Renal pelvis (tissue), 4 donors: Measurements from ENCODE around the gene FUS. TPM values are rescaled to one million over a fixed set of nuclear protein-coding genes. Genes with fewer than 3 reads are reported as not detected.
"Not testable (repeated sequence)": the region's sequence is repeated elsewhere in the genome, so short reads cannot be mapped to it uniquely, and the experiment has no call there.

Experiments
- DNase-seq: peaks from one replicate; pipeline ENCODE4 v3.0.0-alpha.2; 2013
- polyA plus RNA-seq, 3 donors: library from polyadenylated mRNA; unstranded; fragments of 120-200 nt; gene quantifications; one replicate each; pipeline ENCODE4 v1.2.1, GENCODE V29; 2013; ENCODE audit not compliant: insufficient read length in 3 of 3

FUS gene
- polyA plus RNA-seq, 3 donors = 689 to 914 (median 729) TPM

DNA sequence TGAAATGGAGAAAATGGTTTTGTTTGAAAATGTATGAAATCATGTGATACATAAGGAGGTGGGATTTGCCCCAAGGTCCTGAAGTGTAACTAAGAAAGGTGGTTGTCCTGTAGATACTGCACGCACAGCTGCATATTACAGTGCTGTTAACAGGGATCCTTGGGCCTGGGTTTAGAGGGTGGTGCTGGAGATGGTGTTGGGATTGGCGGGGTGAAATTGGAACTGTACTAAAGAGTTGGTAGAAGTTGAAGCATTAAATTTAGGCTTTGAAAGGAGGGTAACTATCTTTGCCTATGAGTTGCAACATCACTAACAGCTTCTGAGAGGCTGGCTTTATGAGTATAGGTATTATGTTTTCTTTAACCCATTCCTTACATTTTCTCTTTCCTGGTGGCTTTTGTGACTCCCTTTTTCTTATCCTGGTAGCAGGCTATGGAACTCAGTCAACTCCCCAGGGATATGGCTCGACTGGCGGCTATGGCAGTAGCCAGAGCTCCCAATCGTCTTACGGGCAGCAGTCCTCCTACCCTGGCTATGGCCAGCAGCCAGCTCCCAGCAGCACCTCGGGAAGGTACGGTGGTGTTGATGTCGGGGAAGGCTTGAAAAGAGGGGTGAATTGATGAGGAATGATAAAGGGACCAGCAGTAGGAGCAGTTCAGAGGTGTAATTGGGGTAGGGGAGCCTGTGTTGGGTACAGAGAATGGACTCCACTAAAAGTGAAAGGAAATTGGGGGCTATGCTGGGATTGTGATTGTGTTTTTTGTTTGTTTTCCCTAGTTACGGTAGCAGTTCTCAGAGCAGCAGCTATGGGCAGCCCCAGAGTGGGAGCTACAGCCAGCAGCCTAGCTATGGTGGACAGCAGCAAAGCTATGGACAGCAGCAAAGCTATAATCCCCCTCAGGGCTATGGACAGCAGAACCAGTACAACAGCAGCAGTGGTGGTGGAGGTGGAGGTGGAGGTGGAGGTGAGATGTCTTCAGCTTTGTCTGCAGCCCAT lies 3.8 kb downstream of the FUS start:
- DNase-seq = no peak

DNA sequence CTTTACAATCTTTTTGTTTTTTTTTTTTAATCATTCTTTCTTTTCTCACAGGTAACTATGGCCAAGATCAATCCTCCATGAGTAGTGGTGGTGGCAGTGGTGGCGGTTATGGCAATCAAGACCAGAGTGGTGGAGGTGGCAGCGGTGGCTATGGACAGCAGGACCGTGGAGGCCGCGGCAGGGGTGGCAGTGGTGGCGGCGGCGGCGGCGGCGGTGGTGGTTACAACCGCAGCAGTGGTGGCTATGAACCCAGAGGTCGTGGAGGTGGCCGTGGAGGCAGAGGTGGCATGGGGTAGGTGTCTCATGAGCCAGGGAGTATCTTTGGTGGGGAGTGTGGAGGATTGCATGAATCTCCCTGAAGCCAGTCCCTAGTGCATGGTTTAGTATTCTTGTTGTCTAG lies 4.9 kb downstream of the FUS start:
- DNase-seq = no peak

DNA sequence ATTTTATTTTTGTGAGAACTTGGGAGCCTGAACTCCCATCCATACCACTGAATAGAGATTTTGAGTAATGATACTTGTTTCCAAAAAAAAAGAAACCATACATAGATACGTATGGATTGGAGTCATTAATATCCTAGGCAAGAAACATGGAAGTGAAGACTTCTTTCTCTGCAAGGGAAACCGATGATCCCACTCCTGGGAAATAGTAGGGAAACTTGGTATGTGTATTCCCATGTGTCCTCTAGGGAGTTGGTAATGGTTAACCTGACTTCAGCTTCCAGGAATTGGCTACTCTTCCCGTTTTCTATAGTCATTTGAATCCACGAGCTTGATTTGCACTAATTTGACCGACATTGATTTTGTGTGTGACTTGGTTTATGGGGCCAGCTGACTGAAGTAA lies 5.4 kb downstream of the FUS start:
- DNase-seq = no peak

DNA sequence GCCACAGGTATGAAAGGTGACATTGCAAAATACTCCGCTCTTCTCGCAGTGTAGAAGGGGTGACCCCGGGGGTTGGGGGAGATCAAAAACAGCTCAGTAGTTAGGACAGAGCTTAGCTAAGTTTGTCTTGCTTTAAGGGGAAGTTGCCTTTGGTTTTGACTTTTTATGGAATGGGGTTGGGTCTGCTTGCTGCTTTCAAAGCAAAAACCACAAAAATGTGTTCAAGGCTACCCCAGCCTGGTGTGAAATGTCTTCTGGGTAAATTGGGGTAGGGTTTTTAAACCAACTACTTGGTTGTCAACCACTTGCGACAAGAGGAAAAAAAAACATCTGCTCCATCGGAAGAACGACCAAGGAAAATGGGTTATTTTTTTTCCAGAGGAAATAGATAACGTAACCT lies 6.2 kb downstream of the FUS start:
- DNase-seq = no peak

DNA sequence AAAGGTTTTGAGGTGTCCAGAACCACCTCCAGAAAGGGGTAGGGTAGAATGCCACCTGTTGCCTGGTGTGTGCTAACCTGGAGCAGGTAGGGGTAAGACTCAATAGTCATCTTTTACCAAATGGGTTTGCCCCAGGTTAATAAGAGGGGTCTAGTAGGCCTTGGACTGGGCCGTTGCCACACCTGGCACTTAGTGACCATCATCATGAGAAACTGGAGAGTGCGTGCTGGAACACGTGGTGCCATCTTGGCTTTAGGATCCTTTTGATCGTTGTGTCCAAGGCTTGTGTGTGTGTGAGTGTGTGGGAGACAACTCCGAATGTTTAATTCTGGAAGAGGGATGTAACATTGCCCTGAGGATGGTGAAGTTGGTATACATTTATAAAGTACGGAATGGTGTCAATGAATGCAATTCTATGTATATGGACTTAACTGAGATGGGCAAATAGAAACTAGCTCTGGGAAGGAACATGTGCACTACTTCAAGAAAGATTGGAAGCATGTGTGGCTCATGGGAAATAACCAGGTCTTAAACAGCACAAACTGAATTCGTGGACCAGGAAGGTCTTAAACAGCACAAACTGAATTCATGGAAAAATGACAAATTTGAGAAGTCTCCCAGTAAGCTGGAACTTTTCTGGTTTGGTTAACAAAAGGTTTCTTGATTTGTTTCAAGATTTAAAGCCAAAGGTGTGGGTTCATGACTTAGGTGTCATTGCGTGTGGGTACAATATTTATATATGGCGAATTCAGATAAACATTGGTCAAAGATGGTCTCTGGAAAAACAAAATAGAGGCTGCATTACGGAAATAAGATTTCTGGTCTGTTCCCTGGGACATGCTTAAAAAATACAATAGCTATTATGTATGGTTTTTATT lies 7.2 kb downstream of the FUS start:
- no peak for DNase-seq

DNA sequence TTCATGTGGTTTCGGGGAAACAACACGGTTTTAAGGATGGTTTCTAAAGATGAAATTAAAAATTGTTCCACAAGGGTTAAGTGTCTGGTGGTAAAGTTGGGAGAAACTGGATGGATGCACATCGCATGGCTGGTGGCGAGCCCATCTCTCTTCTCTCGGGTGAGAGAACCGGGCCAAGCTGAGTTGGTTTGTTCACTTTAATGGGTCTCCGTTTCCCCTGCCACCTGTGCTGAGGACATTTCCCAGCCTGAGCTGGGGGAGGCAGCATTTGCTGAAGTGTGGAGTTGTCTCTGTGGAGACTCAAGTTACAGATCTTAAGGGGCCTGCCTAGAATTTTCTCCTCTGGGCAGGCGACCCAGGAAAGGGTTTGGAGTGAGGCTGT lies 7.9 kb downstream of the FUS start:
- no peak for DNase-seq

DNA sequence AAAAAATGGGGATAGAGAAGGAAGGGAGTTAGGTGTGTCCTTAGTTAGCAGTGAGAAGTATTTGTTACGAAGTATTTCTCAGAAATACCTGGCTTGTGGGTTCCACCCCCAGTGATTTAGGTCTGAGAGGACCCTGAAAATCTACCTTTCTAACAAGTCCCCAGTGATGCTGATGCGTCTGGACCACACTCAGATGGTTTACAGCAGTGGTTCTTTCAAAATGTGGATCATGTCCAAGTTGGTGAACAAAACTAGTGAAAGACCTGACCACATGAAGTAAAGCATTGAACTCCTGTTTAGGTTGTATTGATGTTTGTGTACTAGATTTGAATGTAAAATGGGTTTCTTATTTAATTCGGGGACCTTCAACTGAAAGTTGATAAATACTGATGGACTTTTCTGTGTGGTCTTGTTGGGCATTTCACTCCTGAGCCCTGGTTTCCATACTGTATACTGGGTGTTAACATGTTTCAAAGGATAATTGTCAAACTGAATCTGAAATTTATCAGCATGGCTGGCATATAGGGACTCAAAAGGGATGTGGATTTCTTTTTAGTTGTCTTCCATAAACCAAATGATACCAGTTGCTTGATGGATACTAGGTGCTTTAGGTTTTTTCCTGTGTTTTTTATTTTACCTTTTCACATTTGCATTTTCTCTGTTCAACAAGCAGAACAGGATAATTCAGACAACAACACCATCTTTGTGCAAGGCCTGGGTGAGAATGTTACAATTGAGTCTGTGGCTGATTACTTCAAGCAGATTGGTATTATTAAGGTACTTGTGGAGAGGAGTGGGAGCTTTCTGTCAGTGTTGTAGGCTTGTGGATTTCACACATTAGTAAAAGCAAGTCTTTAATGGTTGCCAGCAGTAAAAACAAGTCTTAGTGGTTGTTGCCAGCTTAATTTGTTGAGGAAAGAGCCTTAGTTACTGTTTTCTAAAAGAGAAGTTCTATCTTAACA lies 8.8 kb downstream of the FUS start:
- no peak for DNase-seq

DNA sequence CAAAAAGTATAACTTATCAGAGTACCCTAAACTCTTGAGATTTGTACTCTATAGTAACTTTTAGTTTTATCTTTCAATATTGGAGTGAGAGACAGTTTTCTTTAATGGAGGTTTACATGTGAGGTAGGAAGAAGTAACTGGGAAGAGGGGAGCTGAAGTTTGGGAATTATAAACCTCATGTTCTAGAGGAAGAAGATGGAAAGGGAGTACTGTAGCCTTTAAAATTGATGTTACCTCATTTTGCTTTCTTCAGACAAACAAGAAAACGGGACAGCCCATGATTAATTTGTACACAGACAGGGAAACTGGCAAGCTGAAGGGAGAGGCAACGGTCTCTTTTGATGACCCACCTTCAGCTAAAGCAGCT lies 9.5 kb downstream of the FUS start:
- no peak for DNase-seq

DNA sequence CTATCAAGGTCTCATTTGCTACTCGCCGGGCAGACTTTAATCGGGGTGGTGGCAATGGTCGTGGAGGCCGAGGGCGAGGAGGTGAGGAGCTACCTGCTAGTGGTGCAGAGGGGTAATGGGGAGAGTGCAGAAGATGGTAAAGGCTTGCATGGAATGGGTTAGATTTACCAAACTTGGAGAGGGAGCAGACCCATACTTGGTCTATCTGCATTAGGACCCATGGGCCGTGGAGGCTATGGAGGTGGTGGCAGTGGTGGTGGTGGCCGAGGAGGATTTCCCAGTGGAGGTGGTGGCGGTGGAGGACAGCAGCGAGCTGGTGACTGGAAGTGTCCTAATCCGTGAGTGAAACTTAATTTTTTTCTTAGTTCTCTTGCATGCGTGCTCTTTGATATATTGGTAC lies 10.1 kb downstream of the FUS start:
- no peak for DNase-seq

DNA sequence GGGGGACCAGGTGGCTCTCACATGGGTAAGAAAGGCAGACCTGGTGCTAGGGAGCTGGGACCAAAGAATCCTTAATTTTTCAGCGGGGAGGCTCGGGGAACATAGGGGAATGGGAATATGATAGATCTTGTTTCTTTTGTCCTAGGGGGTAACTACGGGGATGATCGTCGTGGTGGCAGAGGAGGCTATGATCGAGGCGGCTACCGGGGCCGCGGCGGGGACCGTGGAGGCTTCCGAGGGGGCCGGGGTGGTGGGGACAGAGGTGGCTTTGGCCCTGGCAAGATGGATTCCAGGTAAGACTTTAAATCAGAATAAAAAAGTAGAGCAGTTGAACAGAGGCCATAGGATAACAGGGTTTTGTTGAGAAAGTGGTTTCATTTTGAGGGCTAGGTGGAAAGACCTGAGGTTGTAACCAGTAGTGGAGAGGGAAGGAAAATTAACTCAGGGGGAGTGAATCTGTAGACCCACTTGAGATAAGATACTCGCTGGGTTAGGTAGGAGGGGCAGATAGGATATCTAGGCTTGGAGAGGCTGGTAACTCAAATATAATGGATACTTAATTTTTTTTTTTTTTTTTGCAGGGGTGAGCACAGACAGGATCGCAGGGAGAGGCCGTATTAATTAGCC lies 11.0 kb downstream of the FUS start:
- no peak for DNase-seq

DNA sequence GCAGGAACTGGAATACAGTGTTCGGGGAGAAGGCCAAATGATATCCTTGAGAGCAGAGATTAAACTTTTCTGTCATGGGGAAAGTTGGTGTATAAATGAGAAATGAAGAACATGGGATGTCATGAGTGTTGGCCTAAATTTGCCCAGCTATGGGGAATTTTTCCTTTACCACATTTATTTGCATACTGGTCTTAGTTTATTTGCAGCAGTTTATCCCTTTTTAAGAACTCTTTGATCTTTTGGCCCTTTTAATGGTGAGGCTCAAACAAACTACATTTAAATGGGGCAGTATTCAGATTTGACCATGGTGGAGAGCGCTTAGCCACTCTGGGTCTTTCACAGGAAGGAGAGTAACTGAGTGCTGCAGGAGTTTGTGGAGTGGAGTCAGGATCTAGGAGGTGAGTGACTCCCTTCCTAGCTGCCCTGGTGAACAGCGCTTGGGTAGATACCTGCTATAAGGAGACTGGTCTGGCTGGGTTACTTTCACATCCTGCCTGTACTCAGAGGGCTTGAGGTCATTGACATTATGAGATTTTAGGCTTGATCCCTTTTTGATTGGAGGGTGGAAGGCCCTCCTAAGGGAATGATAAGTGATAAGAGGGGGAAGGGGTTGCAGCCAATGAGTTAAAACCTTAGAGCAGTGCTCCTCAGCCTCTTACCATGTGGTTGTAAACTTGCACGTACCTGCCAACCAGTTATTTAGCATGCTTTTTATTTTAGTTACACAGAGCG lies 11.9 kb downstream of the FUS start:
- no peak for DNase-seq

DNA sequence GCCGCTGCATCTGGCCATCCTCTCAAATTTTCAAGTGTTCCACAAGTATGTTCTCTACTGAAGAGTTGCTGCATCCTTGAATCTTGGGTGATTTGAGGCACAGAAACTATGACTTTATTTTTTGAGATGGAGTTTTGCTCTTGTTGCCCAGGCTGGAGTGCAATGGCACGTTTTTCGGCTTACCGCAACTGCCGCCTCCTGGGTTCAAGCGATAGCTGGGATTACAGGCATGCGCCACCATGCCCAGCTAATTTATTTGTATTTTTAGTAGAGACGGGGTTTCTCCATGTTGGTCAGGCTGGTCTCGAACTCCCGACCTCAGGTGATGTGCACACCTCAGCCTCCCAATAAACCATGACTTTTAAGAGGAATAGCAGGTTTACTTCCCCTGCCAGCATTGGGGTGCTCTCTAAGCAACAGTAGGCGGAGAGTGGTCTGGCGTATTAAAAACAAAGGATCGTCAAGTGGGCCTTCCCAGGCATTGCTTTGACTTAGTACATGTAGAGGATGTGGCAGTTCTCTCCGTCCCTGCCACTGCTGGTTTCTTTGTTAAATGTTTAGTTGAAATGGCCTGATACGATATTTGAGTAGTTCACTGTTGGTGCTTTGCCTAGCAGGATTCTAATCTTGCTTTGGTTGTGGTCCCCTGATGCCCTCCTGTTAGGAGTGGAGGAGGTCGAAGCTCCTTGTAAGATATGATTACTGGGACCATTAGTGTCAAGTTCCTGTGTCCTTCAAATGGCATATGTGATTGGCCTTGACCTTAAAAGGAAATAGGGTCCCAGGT lies 13.1 kb downstream of the FUS start:
- no peak for DNase-seq

DNA sequence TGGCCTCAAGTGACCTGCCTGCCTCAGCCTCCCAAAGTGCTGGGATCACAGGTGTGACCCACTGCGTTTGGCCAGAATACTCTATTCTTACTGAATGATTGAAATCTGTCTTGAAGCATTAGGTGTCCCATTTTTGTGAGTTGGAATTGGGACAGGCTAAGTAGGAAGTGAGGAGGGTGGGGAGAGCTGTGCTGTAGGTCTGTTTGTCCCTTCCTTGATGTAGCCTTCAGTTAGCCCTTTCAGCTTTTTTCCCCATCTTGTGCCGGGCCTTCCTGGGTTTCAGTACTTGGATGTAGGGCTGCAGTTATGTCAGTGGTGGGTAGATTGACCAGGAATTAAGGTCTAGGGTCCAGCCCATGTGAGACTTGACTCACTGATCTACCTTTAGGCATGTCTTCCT lies 13.9 kb downstream of the FUS start:
- DNase-seq = no peak

DNA sequence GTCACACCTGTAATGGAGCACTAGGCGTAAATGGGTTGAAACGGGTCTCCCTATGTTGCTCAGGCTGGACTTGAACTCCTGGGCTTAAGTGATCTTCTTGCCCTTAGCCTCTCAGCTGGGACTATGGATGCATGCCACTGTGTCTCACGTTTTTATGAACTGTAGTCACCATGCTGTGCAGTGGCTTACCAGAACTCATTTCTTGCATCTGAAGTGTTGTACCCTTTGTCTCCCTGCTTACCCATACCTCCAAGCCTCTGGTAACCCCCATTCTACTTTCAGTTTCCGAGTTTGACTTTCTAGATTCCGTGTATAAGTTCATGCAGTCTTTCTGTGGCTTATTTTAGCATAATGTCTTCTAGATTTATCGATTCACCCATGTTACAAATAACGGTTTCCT lies 15.0 kb downstream of the FUS start:
- DNase-seq = no peak

DNA sequence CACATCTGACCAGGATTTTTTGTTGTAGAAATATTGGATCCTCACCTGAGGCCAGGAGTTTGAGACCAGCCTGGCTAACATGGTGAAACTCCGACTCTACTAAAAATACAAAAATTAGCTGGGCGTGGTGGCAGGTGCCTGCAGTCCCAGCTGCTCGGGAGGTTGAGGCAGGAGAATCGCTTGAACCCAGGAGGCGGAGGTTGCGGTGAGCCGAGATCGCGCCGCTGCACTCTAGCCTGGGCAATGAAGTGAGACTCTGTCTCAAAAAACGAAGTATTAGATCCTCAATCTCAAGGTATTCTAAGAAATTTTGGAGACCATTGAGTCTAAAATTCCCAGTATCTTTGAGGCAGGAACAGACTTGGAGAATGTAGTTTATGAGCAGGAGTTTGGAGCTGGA lies 15.9 kb downstream of the FUS start:
- not testable (repeated sequence) for DNase-seq

DNA sequence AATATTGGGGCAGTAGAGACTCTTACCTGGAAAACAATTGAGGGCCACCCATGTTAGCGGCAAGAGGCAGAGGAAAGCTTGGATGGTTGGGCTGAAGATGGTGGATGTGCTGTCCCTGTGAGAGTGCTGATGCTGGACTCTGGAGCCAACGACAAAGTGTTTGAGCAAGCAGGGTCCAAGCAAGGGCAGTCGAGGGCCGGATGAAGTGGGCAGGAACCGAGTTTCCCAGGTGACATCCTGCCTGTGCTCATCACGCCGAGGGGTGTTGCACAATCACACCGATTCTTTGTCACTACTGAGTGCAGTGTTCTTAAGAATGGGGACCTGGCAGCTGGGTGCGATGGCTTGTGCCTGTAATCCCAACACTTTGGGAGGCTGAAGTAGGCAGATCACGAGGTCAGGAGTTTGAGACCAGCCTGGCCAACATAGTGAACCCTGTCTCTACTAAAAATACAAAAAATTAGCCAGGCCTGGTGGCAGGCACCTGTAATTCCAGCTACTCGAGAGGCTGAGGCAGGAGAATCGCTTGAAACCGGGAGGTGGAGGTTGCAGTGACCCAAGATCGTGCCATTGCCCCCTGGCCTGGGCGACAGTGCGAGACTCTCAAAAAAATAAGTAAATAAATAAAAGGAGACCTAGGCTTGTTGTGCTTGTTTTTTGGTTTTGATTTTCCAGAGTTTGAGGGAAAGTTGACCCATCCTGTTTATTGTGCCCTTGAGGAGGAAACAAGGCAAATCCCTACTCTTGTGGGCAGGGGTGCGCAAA lies 16.6 kb downstream of the FUS start:
- no peak for DNase-seq

DNA sequence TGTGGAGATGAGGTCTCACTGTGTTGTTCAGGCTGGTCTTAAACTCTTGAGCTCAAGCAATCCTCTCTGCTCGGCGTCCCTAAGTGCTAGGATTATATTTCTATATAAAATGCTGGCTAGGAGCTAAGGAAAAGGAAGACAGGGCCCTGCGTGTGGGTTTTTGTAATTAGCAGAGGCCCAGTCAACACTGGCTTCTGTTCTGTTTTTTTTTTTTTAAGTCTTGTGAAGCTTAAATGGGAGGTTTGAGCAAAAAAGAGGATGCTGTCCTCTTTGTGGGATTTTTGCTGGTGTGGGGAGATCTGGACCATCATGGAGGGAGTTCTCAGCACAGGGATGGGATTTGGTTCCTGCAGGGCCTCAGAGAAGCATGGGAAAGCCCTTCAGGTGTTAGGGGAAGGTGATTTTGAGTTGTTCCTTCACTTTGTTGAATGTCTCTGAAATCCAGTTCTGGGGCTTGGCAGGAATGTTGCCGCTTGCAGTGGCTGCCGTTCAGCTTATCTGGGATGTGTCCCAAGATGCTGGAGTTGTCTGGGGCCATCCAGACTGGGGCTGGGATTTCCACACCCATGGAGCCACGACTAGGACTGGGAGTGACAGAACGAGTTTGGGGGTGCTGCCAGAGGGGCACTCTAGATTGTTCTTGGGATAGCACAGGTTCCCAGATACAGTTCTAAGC lies 18.4 kb downstream of the FUS start:
- no peak for DNase-seq

DNA sequence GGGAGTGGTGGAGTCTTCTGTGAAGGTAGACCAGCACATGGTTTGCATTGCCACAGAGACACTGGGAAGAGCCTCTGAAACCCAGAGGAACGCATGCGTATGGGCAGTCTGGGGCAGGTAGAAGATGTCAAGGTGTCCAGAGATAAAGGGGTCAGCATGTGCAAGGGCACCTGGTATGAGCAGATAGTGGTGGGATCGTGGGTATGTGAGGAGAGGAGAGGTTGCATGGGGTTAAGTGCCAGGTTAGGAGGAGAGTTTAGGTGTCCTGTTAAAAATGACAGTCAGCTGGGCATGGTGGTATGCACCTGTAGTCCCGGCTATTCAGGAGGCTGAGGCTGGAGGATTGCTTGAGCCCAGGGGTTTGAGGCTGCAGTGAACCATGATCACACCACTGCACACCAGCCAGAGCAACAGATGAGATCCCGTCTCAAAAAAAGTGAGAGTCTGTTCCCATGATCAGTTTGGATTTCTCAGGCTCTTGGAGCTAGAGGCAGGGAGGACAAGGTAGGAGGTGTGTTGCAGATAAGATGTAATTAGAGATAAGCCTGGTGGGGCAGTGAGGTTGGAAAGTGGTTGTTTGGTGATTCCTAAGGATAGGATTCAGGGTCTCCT lies 19.6 kb downstream of the FUS start:
- DNase-seq = no peak
